OCI-LY3 (cell line): ENCODE results near the gene COP1.
"Not testable (repeated sequence)": the region's sequence is repeated elsewhere in the genome, so short reads cannot be mapped to it uniquely, and the experiment has no call there.

ENCODE experiments used
- H2AFZ ChIP-seq: fragments of 200-600, 300-600 bp; shearing (Covaris generic); 2 replicates; pipeline ENCODE4 v1.6.0; 2014; ENCODE audit warnings: antibody characterized with exemption, low read depth, low read length
- H3K27ac ChIP-seq: fragments of 200-600, 300-600 bp; sonication (generic); 2 replicates; pipeline ENCODE4 v1.5.1; 2014; ENCODE audit warnings: mild to moderate bottlenecking, low read length, moderate library complexity, mixed read lengths
- H3K27me3 ChIP-seq: fragments of 200-600, 300-600 bp; sonication (generic); 2 replicates; pipeline ENCODE4 v1.6.1; 2014; ENCODE audit warnings: low read depth, low read length, mixed read lengths
- H3K36me3 ChIP-seq: fragments of 200-600, 300-600 bp; sonication (generic); replicated peaks from 2 replicates; pipeline ENCODE3; 2014; ENCODE audit warnings: low read depth, low read length, mixed read lengths
- H3K4me1 ChIP-seq: fragments of 300-600, 200-600 bp; sonication (generic); 2 replicates; pipeline ENCODE4 v1.6.1; 2014; ENCODE audit warnings: low read length, mixed read lengths
- H3K4me2 ChIP-seq: fragments of 200-600, 300-600 bp; sonication (generic); 2 replicates; pipeline ENCODE4 v1.6.1; 2014; ENCODE audit warnings: low read length, mixed read lengths
- H3K4me3 ChIP-seq: fragments of 300-600, 200-600 bp; sonication (generic); 2 replicates; pipeline ENCODE4 v1.5.1; 2014; ENCODE audit warnings: antibody characterized with exemption, mild to moderate bottlenecking, low read length, moderate library complexity
- H3K79me2 ChIP-seq: fragments of 300-600, 200-600 bp; shearing (Covaris generic); 2 replicates; pipeline ENCODE4 v1.6.1; 2014; ENCODE audit warnings: mild to moderate bottlenecking, low read length, mixed read lengths
- H3K9ac ChIP-seq: fragments of 300-600, 200-600 bp; shearing (Covaris generic); 2 replicates; pipeline ENCODE4 v1.6.0; 2014; ENCODE audit warnings: mild to moderate bottlenecking, low read length, moderate library complexity
- H3K9me3 ChIP-seq: fragments of 200-600, 300-600 bp; shearing (Covaris generic); 2 replicates; pipeline ENCODE4 v1.6.1; 2014; ENCODE audit warnings: low read length, mixed read lengths; ENCODE audit not compliant: insufficient read depth
- H4K20me1 ChIP-seq: fragments of 200-600, 300-600 bp; sonication (generic); 2 replicates; pipeline ENCODE4 v1.6.1; 2016; ENCODE audit warnings: low read length, mixed read lengths; ENCODE audit not compliant: insufficient read depth
- CTCF ChIP-seq: fragments of 200-600, 300-600 bp; sonication (generic); IDR thresholded peaks from 2 replicates; pipeline ENCODE4 v1.5.1; 2014; ENCODE audit warnings: antibody characterized with exemption, low read length, low read depth
- EZH2phosphoT487 ChIP-seq: fragments of 200-600 bp; shearing (Covaris generic); IDR thresholded peaks from 2 replicates; pipeline ENCODE4 v1.6.1; 2018; ENCODE audit warnings: antibody characterized with exemption, mixed run types, low read depth

COP1 gene

DNA sequence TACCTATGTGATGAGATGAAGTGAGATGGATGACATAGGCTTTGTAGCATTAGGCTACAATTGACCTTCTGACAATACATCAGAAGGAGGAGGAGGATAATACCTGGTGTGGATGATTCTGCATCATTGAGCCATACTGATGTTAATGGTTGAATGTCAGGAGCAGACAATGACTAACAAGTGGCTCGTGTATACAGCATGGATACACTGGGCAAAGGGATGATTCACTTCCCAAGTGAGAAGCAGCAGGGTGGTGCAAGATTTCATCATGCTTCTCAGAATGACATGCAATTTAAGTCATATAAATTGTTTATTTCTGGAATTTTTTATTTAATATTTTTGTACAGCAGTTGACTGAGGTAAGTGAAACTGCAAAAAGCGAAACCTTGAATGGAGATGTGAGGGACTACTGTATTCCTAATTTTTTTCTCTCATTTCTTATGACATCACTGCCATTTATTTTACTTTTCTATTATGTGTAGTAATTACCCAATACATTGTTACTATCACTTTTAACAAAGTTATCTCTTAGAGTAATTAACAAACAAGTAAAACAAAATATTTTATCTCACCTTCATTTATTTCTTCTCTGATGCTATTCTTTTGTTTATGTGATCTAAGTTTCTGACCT lies 34.4 kb upstream of the COP1 start:
- H3K9ac ChIP-seq = no peak overlapping the region
- TF ChIP-seq EZH2phosphoT487 (no peak), CTCF (no peak)
- no peaks in the 10 kb centered on the region for H3K9me3 ChIP-seq
- H3K27me3 ChIP-seq = peaks cover 19% of the 10 kb centered on the region
- no peak overlapping the region for H2AFZ ChIP-seq
- no peaks in the 10 kb centered on the region for H3K79me2 ChIP-seq
- H3K4me3 ChIP-seq = no peak overlapping the region
- no peaks in the 10 kb centered on the region for H3K4me1 ChIP-seq
- H3K36me3 ChIP-seq = no peaks in the 10 kb centered on the region
- H3K27ac ChIP-seq = no peak overlapping the region
- H3K4me2 ChIP-seq = no peak overlapping the region
- no peaks in the 10 kb centered on the region for H4K20me1 ChIP-seq

DNA sequence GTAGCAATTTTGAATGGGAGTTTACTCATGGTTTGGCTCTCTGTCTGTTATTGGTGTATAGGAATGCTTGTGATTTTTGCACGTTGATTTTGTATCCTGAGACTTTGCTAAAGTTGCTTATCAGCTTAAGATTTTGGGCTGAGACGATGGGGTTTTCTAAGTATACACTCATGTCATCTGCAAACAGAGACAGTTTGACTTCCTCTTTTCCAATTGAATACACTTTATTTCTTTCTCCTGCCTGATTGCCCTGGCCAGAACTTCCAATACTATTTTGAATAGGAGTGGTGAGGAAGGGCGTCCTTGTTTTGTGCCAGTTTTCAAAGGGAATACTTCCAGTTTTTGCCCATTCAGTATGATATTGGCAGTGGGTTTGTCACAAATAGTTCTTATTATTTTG lies 26.6 kb upstream of the COP1 start:
- not testable (repeated sequence) for H2AFZ ChIP-seq

GRCh38 chr1:176227579-176227978 lies 20.5 kb upstream of the COP1 start:
- Histone ChIP-seq H3K36me3 (no peaks in the 10 kb centered on the region), H3K4me1 (no peaks in the 10 kb centered on the region), H3K9ac (no peak overlapping the region), H3K4me3 (no peak overlapping the region), H3K27ac (no peak overlapping the region), H3K27me3 (no peaks in the 10 kb centered on the region), H3K4me2 (no peak overlapping the region), H3K9me3 (no peaks in the 10 kb centered on the region), H2AFZ (no peak overlapping the region), H4K20me1 (no peaks in the 10 kb centered on the region), H3K79me2 (no peaks in the 10 kb centered on the region)
- TF ChIP-seq EZH2phosphoT487 (no peak), CTCF (no peak)

More for the DNA sequence above, 26.6 kb upstream of the COP1 start:
- not testable (repeated sequence) for H3K4me2 ChIP-seq, H3K4me3 ChIP-seq, H3K9me3 ChIP-seq, H3K36me3 ChIP-seq, H3K27ac ChIP-seq, H3K4me1 ChIP-seq, H3K9ac ChIP-seq, H4K20me1 ChIP-seq, H3K27me3 ChIP-seq, H3K79me2 ChIP-seq

DNA sequence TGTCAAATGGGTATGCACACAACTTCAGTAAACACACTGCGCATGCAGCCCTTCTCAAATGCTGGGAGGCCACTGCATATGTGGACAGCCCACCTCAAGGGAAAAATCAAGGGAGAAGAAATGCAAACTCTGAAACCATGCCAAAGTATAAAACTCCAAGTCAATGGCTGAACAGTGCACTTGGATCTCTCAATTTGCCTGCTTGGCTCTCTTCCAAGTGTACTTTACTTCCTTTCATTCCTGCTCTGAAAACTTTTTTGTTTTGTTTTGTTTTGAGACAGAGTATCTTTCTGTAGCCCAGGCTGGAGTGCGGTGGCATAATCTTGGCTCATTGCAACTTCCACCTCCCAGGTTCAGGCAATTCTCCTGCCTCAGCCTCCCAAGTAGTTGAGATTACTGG lies 18.8 kb upstream of the COP1 start:
- no peaks in the 10 kb centered on the region for H3K79me2 ChIP-seq
- H3K27me3 ChIP-seq = no peaks in the 10 kb centered on the region
- H3K36me3 ChIP-seq = no peaks in the 10 kb centered on the region
- H4K20me1 ChIP-seq = no peaks in the 10 kb centered on the region
- no peaks in the 10 kb centered on the region for H3K9me3 ChIP-seq
- no peak overlapping the region for H3K4me2 ChIP-seq
- H3K4me1 ChIP-seq = no peaks in the 10 kb centered on the region
- H3K4me3 ChIP-seq = no peak overlapping the region
- no peak overlapping the region for H2AFZ ChIP-seq
- no peak overlapping the region for H3K9ac ChIP-seq
- no peak overlapping the region for H3K27ac ChIP-seq
- TF ChIP-seq EZH2phosphoT487 (no peak), CTCF (no peak)
